Raji (cell line): ENCODE results near the gene STYK1.

Experiments used
- POLR2A ChIP-seq: IDR thresholded peaks from 2 replicates; pipeline ENCODE4 v1.6.1; 2011; ENCODE audit warnings: low read depth, low read length, control low read depth; ENCODE audit not compliant: insufficient read depth

STYK1 gene

GRCh38 chr12:10641735-10642500 is 31.9 kb downstream of the STYK1 start:
- TF ChIP-seq POLR2A: no peak

- no peak for TF ChIP-seq POLR2A
Observed at GRCh38 chr12:10638728-10639127, 35.1 kb downstream of the STYK1 start.

DNA sequence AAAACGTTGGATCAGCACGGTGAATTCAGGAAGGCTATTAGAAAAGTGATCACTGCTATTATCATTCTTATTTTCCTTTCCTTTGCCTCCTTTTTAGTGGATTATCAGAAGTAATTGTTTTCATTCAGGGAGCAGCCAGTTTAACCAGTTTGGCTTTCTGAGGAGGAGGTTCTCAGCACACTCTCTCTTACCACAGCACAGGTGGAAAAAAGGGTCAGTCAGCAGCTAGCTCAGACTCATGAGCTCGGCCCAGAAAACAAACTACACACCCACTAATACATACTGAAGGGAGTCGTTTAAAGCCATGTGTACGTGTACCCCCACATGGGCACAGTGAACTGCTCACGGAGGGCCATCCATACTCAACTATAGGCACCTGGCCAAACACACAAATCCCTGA is 37.2 kb downstream of the STYK1 start:
- no peak for TF ChIP-seq POLR2A

GRCh38 chr12:10636124-10636523 is 37.7 kb downstream of the STYK1 start:
- TF ChIP-seq POLR2A: no peak

- TF ChIP-seq POLR2A: no peak
Observed at GRCh38 chr12:10635306-10635705, 38.5 kb downstream of the STYK1 start.

GRCh38 chr12:10634427-10634826 is 39.4 kb downstream of the STYK1 start:
- TF ChIP-seq POLR2A: no peak

DNA sequence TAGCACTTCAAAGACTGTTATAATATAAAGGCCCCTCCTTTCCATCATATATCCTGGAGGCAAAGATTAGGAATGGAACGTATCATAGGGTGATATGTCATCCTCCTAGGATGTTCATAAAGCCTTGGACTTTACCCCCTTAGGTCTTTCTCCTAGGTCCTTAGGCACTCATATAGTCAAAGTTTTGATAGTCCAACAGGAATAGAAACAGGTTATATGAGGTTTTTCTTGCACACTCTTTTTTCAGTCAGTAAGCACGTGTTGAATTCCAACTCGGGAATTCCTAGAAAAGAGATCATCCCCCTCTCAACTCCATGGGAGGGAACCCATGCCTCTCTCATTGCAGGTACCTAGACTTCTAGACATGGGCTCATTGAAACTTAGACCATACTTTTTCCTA is 40.3 kb downstream of the STYK1 start:
- no peak for TF ChIP-seq POLR2A

DNA sequence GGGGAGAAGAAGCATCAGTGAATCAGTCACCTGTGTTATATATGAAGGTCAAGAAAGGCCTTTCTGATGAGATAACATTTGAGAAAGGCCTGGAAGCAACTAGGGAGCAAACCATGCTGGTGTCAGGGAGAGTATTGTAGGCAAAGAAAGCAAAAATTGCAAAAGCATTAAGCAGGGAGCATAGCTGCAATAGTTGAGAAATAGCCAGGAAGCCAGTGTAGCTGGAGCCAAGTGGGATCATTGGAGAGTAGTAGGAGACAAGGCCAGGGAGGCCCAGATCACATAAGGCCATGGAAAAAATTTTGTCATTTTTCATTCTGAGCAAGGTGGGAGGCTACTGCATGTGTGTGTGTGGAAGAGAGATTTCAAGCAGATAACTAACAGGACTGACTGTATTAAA is 41.6 kb downstream of the STYK1 start:
- TF ChIP-seq POLR2A: no peak

GRCh38 chr12:10624605-10625004 is 49.2 kb downstream of the STYK1 start:
- no peak for TF ChIP-seq POLR2A

- no peak for TF ChIP-seq POLR2A
Observed at GRCh38 chr12:10623131-10623530, 50.7 kb downstream of the STYK1 start.

GRCh38 chr12:10621278-10621677 is 52.6 kb downstream of the STYK1 start:
- TF ChIP-seq POLR2A: no peak

DNA sequence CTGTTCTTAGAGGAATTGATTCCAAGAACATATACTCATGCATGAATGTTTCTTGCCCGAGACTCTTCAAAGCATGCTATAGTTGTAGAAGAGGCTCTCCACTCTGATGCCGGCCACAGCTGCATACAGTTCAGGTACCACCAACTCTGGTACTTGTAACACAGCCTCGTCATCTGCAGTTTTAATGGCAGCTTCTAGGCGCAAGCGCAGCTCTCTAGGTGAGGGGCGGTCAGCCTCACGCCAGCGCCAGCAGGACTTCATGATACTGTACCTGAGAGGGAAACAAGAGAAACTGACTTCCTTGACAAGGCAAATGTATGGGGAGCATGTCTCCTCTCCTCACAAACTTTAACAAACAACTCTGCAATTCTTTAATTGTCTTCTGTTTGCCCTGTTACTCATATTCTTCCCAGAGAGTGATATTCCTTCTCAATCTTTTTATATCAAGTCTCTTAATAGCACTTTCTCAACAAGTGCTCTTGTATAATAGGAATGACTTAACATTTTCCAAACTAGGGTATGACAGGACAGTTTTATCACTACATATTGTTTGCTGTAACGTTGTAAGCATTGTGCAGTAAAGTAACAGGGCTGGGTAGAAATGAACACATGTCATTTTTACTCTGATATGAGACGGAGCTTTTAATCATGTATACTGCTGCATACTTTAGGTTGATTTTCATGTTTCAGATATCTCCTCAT is 53.6 kb downstream of the STYK1 start:
- TF ChIP-seq POLR2A: no peak

- TF ChIP-seq POLR2A: no peak
Observed at GRCh38 chr12:10618338-10618987, 55.4 kb downstream of the STYK1 start.

- TF ChIP-seq POLR2A: no peak
Observed at GRCh38 chr12:10617863-10618262, 56.0 kb downstream of the STYK1 start.

DNA sequence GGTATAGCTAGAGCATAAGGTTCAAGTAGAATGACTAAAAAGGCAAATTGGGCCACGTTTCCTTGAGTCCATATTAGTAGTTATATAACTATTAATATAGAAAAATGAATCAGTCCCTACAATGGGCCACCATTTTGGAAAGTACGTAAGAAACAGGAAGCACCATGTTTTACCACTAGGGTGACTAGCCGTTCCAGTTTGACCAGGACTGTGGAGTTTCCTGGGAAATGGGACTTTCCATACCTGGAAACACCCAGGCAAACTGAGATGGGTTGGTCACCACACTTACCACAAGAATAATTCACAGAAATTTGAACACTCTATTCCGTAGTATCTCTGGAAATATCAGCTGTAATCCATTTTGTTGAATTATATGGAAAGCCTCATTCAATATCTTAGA is 58.3 kb downstream of the STYK1 start:
- no peak for TF ChIP-seq POLR2A

- no peak for TF ChIP-seq POLR2A
Observed at GRCh38 chr12:10614056-10614370, 59.8 kb downstream of the STYK1 start.
